Hindlimb muscle (tissue), 1 donor: Measurements from ENCODE around the gene MYO9A. TPM values are rescaled to one million over a fixed set of nuclear protein-coding genes. Genes with fewer than 3 reads are reported as not detected.
"Not testable (repeated sequence)": the region's sequence is repeated elsewhere in the genome, so short reads cannot be mapped to it uniquely, and the experiment has no call there.

Experiments used
- DNase-seq: peaks from one replicate; pipeline ENCODE4 v3.0.0-alpha.2; 2013
- polyA plus RNA-seq: library from polyadenylated mRNA; unstranded; fragments of 120-200 nt; gene quantifications from one replicate; pipeline ENCODE4 v1.2.1, GENCODE V29; 2013; ENCODE audit not compliant: insufficient read length

The MYO9A gene
- polyA plus RNA-seq, 1 donor: 33.3 TPM

- no peak for DNase-seq
These were observed 75.1 kb downstream of the MYO9A start for GRCh38 chr15:72042865-72043264.

DNA sequence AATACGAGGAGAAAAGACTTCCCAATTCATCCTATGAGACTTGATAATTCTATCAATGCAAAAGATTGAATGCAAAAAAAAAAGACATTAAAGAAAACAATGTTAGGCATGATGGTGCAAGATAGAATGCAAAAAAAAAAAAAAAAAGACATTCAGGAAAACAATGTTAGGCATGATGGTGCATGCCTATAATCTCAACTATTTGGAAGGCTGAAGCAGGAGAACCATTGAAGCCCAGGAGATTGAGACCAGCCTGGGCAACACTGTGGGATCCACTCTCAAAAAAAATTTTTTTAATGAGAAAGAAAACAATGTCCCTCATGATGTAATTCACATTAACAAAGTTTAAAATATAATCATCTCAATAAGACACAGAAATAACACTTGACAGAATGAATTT is 75.9 kb downstream of the MYO9A start:
- no peak for DNase-seq

DNA sequence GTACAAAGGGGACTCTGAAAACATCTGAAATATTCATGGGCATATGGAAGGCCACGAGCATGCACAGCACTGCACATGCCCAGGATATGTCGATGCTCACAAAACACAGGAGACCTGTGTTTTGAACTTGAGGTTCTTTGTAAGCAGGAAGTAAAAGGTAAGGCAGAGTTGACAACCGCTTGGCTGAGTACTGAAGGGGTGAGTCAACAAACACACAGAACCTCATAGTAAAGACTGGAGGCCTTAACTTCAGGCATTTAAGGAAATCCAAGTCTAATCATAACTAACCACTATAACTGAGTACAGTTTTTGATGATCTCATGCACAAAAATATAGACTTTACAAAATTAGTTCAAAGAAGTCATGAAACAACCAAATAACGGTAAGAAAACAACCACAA is 80.6 kb downstream of the MYO9A start:
- no peak for DNase-seq

DNA sequence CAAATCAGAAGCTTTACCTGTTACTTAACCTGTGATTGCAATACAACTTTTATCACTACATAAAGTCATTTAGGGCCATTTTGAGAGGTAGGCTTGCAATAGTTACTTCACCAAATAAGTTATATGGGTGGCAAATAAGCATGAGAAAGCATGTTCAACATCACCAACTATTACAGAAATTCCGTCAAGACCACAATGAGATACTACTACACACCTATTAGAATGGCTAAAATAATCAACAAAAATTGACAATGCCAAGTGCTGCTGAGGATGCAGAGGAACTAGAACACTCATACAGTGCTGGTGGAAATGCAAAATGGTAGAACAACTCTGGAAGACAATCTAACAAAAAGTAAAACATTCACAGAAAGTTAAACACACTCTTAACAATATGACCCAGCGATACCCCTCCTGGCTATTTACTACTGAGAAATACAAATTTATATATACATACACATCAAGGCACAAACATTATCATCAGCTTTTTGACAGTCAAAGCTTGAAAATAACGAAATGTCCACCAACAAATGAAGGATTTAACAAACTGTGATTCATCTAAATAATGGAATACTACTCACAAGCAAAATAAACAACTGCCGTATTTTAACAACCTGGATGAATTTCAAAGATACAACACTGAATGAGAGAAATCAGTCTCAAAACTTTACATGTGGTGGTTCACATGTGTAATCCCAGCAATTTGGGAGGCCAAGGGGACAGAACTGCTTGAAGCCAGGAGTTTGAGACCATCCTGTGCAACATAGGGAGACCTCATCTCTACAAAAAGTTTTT is 82.9 kb downstream of the MYO9A start:
- DNase-seq: no peak

DNA sequence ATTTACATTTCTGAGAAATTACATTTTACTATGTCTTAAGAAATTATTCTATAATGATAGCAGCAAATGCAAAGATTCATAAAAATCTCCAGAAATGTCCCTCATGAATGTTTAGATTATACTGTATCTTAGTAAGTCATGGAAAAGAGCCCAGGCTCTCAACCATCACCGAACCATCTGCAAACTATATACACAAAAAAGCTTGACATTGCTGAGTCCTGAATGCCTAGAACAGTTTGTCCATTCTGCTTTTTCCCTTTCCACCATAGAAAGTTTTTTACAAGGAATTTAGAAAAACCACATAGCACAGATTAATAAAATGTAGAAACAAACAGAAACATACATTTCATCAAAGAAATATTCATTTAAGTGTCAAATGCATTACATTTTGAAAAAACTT is 83.6 kb downstream of the MYO9A start:
- no peak for DNase-seq

- no peak for DNase-seq
These were observed 84.2 kb downstream of the MYO9A start for GRCh38 chr15:72033711-72034110.

DNA sequence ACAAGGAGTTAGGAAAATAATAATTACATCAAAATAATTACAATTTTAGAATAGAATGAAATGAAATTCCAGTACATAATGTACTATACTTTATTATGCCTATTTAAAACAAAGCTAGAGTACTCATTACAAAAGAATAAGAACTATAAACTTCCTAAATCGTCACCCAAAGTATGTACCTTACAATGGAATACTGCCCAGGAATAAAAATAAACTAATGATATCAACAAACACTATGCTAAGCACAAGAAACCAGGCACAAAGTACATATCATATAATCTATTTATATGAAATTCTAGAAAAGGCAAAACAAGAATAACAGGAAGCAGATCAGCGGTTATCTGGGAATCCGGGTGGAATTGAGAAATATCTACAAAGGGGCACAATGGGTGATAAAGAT is 84.7 kb downstream of the MYO9A start:
- no peak for DNase-seq

DNA sequence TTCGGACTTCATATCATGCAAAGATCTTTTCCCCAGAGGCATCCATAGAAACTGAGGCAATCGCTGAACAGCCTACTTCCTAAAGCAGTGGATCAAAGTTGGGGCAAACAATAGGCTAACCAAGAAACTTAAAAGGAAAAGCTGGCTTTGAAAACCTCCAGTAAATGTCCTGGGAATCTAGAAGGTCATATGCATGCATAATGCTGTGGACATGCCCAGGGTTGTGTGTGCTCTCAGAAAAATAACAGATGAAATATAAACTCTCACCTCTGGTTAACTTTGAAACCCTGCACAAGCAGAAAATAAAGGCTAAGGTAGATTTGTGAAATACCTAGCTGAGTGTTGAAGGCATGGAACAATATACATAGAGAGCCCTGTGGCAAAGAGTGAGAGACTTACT is 96.3 kb downstream of the MYO9A start:
- DNase-seq: no peak

- DNase-seq: no peak
These were observed 97.2 kb downstream of the MYO9A start for GRCh38 chr15:72020799-72021198.

DNA sequence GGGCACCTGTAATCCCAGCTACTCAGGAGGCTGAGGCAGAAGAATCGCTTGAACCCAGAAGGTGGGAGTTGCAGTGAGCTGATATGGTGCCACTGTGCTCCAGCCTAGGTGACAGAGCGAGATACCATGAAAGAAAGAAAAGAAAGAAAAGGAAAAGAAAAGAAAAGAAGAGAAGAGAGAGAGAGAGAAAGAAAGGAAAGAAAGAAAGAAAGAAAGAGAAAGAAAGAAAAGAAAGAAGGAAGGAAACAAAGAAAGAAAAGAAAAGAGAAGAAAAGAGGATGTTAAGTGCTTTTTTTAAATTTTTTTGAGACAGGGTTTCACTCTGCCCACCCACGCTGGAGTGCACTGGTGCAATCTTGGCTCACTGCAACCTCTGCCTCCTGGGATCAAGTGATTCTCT is 103.4 kb downstream of the MYO9A start:
- not testable (repeated sequence) for DNase-seq

DNA sequence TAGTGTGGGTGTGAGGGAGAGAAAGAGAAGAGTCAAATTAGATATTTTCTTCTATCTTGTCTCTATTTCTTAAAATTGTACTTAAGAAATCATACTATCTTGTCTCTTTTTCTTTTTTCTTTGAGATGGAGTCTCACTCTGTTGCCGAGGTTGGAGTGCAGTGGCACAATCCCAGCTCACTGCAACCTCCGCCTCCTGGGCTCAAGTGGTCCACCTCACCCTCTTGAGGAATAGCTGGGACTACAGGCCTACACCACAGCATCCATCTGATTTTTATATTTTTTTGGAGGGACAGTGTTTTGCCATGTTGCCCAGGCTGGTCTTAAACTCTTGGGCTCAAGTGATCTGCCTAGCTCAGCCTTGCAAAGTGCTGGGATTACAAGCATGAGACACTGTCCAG is 104.2 kb downstream of the MYO9A start:
- no peak for DNase-seq

DNA sequence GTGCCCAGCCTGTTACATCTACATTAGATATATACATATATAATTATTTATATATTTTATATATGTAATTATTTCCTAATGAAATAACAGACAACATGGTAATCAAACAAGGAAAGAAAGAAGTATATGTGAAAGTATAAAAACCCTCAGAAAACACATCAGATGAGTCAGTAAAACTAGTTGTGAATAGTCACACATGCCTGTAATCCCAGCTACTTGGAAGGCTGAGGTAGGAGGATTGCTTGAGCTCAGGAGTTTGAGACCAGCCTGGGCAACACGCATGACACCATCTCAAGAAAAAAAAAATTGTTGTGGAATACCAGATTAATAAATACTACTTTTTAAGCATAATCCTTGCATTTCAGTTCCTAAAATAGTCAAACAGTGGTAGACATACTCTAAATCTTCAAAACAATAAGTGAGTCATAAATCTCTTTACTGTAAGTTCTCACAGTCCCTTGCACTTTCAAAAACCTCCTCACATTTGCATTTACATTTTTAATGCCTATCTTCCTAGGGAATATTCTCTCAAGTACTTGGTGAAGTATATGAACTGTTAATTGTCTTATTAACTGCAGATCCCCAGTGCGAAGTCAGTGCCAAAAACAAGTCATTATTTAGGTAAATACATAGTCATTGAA is 106.5 kb downstream of the MYO9A start:
- DNase-seq: no peak

GRCh38 chr15:72009222-72009621 is 108.7 kb downstream of the MYO9A start:
- no peak for DNase-seq

DNA sequence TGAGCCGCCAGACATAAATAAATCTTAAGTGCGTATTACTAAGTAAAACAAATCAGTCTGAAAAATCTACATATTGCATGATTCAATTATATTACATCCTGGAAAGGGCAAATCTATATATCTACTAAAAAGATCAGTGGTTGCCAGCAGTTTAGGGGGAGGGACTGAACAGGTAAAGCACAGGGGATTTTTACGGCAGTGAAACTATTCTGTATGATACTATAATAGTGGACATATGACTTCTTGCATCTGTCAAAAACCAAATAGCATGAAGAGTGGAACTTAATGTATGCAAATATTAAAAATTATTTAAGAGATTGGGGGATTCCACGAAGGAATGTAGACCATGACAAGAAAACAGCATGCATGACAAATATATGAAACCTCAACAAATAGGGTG is 111.6 kb downstream of the MYO9A start:
- DNase-seq: no peak

DNA sequence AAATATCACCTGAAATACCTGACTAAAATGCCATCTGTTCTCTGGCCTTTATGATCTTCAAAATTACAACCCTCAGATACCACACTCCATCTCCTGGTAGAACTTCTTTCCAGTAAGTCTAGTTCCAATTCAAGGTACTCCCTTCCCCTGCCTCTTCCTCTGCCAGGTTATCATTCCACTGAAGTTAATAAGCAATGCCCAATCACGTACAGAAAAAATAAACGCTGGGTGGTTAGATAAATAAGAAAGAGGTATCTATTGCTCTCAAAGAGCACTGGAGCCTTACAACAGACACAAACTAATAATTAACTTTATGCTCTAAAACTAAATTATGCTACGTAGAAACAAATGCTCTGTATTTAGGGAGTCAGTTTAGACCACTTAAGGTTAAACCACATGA is 112.5 kb downstream of the MYO9A start:
- no peak for DNase-seq

GRCh38 chr15:71999807-72000206 is 118.1 kb downstream of the MYO9A start:
- DNase-seq: no peak

DNA sequence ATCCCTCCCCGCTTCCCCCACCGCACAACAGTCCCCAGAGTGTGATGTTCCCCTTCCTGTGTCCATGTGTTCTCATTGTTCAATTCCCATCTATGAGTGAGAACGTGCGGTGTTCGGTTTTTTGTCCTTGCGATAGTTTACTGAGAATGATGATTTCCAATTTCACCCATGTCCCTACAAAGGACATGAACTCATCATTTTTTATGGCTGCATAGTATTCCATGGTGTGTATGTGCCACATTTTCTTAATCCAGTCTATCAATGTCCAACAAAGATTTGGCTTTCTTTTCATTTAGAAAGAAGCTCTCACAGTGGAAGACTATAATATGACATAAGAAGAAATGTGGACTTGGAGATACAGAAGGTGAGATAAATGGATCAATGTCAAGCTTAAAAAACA is 119.2 kb downstream of the MYO9A start:
- not testable (repeated sequence) for DNase-seq

GRCh38 chr15:71997691-71998090 is 120.3 kb downstream of the MYO9A start:
- DNase-seq: no peak

GRCh38 chr15:71975816-71976150 is 142.2 kb downstream of the MYO9A start:
- DNase-seq: no peak

- no peak for DNase-seq
These were observed 143.7 kb downstream of the MYO9A start for GRCh38 chr15:71974211-71974610.

DNA sequence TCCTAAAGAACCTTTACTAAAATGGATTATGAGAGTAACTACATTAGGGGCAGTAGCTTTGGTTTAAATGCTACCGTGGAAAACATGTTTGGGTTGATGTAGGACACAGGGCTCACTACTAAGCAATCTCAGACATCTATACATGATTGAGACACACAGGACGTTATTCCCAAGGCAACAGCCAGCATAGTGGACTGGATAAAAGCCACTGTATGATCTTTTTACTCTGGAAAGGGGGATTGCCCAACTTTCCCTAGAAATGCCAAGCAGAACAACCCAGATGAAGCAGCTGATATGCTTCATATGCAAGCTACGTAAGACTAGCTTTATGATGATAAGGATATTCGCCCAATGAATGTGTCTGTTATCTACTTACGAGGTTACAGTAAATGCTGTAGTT is 144.6 kb downstream of the MYO9A start:
- DNase-seq: no peak

DNA sequence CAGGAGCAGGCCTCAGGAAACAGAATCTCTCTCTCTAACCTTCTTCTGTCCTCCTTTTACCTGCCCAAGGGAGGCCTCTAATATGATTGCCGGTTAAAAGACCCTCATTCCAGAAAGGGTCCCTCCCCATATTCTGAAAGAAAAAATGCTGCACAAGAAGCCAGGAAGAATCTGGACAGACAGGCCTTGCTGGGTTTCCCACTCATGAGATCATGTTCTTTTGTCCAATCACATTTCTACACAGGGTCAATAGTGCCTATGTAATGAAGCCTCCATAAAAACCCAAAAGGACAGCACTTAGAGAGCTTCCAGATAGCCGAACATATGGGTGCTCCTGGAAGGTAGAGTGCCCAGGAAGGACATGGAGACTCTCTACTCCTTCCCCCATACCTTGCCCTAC is 146.0 kb downstream of the MYO9A start:
- DNase-seq: no peak

DNA sequence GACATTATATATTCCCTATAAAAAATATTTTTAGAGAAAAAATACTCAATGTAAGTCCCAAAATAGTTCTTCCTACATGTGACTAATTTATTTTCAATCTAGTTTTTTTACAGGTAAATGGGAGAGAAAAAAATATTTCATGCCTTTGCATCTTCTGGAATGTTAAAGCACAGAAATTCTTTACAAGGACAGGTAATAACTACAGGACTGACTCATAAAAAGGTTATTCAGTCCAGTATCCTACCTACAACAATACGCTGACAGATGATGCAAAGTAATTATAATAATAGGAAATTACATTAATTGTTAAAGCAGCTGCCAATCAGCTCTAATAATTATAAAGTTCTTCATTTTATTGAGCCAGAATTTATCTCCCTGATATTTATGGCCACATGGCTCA is 147.5 kb downstream of the MYO9A start:
- no peak for DNase-seq

GRCh38 chr15:71962537-71962936 is 155.4 kb downstream of the MYO9A start:
- no peak for DNase-seq

GRCh38 chr15:71957026-71957425 is 160.9 kb downstream of the MYO9A start:
- no peak for DNase-seq
